ENCODE data around the gene CHST9. TPM values are rescaled to one million over a fixed set of nuclear protein-coding genes. Genes with fewer than 3 reads are reported as not detected.
"Not testable (repeated sequence)": the region's sequence is repeated elsewhere in the genome, so short reads cannot be mapped to it uniquely, and the experiment has no call there.

The CHST9 gene
- polyA plus RNA-seq, 2 of the 4 experiments (the other 2 are of a cell fraction): 0.06 TPM; not detected in 1

GRCh38 chr18:27108842-27109241, 76.3 kb downstream of the CHST9 start:
- no peaks in the 10 kb centered on the region for H3K4me1 ChIP-seq
- no peak overlapping the region for H3K27ac ChIP-seq
- no peak overlapping the region for H3K4me2 ChIP-seq
- WGBS (ENCODE audit: missing lambda C conversion rate): 23% methylated on average over 2 of the region's 2 CpGs
- ChIA-PET POLR2A (no interaction called here), CTCF (no interaction called here)
- no peak for FAIRE-seq
- TF ChIP-seq, protein P1, sequence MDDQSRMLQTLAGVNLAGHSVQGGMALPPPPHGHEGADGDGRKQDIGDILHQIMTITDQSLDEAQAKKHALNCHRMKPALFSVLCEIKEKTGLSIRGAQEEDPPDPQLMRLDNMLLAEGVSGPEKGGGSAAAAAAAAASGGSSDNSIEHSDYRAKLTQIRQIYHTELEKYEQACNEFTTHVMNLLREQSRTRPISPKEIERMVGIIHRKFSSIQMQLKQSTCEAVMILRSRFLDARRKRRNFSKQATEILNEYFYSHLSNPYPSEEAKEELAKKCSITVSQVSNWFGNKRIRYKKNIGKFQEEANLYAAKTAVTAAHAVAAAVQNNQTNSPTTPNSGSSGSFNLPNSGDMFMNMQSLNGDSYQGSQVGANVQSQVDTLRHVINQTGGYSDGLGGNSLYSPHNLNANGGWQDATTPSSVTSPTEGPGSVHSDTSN (IDR thresholded peaks at IDR 0.05): no peak
- no peak for TF ChIP-seq GATA3 (IDR thresholded peaks at IDR 0.05; ENCODE audit: borderline replicate concordance)
- TF ChIP-seq MYC (IDR thresholded peaks at IDR 0.05; ENCODE audit: borderline replicate concordance, low read length): no peak
- TF ChIP-seq HDAC2 (IDR thresholded peaks at IDR 0.05): no peak
- TF ChIP-seq NPAS2 (CRISPR knock-in tag; IDR thresholded peaks at IDR 0.05; ENCODE audit: borderline replicate concordance): no peak
- no peak for TF ChIP-seq NFE2L2 (conservative IDR thresholded peaks at IDR 0.05; ENCODE audit: low read length)
- TF ChIP-seq CBX8 (IDR thresholded peaks at IDR 0.05): no peak
- no peak for TF ChIP-seq ESRRA (IDR thresholded peaks at IDR 0.05; ENCODE audit: borderline replicate concordance, low read length)
- no peak for DNase-seq (ENCODE audit: low read depth in 1 of 2, low spot score in 1 of 2)
- no peaks in the 10 kb centered on the region for H3K9me3 ChIP-seq
- ATAC-seq: no peak
- no peak overlapping the region for H3K4me3 ChIP-seq

DNA sequence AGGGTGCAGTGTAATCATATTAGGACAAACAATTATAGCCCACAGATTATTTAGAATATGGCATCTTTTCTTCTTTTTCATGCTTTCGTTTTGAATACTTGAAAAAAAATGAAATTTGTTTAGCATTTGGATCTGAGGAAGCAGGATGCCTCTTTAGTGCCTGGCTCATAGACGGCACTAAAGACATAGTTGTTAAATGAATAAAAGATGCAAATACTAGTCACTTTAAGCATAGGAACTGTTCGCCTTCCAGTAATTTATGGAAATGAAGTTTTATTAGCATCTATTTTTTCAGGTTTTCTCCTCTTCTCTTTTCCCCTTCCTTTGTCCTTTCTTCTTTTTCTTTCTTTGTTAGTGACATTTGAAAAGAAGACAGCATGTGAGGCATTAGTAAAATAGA, 80.4 kb downstream of the CHST9 start:
- ATAC-seq: no peak
- TF ChIP-seq E2F6 (IDR thresholded peaks at IDR 0.05; ENCODE audit: borderline replicate concordance, low read depth) (no peak), CHD2 (IDR thresholded peaks at IDR 0.05; ENCODE audit: low read length, partially characterized antibody) (no peak)
- TF ChIP-seq, protein P2, sequence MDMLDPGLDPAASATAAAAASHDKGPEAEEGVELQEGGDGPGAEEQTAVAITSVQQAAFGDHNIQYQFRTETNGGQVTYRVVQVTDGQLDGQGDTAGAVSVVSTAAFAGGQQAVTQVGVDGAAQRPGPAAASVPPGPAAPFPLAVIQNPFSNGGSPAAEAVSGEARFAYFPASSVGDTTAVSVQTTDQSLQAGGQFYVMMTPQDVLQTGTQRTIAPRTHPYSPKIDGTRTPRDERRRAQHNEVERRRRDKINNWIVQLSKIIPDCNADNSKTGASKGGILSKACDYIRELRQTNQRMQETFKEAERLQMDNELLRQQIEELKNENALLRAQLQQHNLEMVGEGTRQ (IDR thresholded peaks at IDR 0.05): no peak
- no peaks in the 10 kb centered on the region for H3K9me3 ChIP-seq
- ChIA-PET CTCF (no interaction called here), POLR2A (no interaction called here)
- WGBS (ENCODE audit: missing lambda C conversion rate): 11% methylated on average over 3 of the region's 3 CpGs
- no peak overlapping the region for H3K27ac ChIP-seq
- no peaks in the 10 kb centered on the region for H3K4me1 ChIP-seq
- no peak for FAIRE-seq
- no peak overlapping the region for H3K4me3 ChIP-seq
- no peak overlapping the region for H3K4me2 ChIP-seq
- no peak for DNase-seq (ENCODE audit: low read depth in 1 of 2, low spot score in 1 of 2)

DNA sequence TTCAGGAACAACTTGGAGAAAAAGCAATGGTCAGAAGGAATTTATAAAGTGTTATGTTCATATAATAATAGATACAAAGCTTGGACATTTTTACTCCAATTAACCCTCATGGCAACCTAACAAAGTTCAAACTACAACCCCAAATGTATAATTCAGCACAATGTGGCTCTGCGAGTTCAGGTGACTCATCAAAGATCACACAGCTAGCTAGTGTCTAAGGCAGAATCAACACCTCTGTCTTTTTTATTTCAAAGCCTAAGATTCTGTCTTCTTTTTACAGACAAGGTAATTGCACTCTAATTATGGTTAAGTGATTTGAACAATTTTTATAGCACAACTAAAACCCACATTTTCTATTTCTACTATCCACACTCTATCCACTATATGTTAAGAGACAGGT, 90.5 kb downstream of the CHST9 start:
- H3K4me1 ChIP-seq: no peaks in the 10 kb centered on the region
- TF ChIP-seq CBX8 (IDR thresholded peaks at IDR 0.05) (no peak), HOXB13 (CRISPR knock-in tag; IDR thresholded peaks at IDR 0.05; ENCODE audit: low read depth) (no peak), ZNF302 (CRISPR knock-in tag; IDR thresholded peaks at IDR 0.05) (no peak), ZC3H11A (IDR thresholded peaks at IDR 0.05) (no peak), RCOR1 (IDR thresholded peaks at IDR 0.05; ENCODE audit: low read depth, low read length) (no peak), HOXB5 (CRISPR knock-in tag; IDR thresholded peaks at IDR 0.05) (no peak), BHLHE40 (IDR thresholded peaks at IDR 0.05; ENCODE audit: low read depth, low read length) (no peak), NFE2L2 (conservative IDR thresholded peaks at IDR 0.05; ENCODE audit: low read length) (no peak), ZSCAN20 (CRISPR knock-in tag; IDR thresholded peaks at IDR 0.05) (no peak), HOXA7 (CRISPR knock-in tag; IDR thresholded peaks at IDR 0.05) (no peak), PHF8 (IDR thresholded peaks at IDR 0.05; ENCODE audit: borderline replicate concordance, low read depth) (no peak), ZFP36 (IDR thresholded peaks at IDR 0.05; ENCODE audit: borderline replicate concordance, partially characterized antibody) (no peak), FOXS1 (CRISPR knock-in tag; IDR thresholded peaks at IDR 0.05) (no peak)
- TF ChIP-seq, protein P1 (IDR thresholded peaks at IDR 0.05): no peak
- no peak overlapping the region for H3K27ac ChIP-seq
- POLR2A ChIA-PET: no interaction called here
- FAIRE-seq (no peak), ATAC-seq (no peak), DNase-seq (ENCODE audit: low read depth in 1 of 2, low spot score in 1 of 2) (no peak)
- H3K4me2 ChIP-seq: no peak overlapping the region
- H3K4me3 ChIP-seq: no peak overlapping the region
- H3K9me3 ChIP-seq: no peaks in the 10 kb centered on the region
- CTCF ChIA-PET: no interaction called here
- WGBS (ENCODE audit: missing lambda C conversion rate): 0% methylated on average over 1 of the region's 1 CpG

DNA sequence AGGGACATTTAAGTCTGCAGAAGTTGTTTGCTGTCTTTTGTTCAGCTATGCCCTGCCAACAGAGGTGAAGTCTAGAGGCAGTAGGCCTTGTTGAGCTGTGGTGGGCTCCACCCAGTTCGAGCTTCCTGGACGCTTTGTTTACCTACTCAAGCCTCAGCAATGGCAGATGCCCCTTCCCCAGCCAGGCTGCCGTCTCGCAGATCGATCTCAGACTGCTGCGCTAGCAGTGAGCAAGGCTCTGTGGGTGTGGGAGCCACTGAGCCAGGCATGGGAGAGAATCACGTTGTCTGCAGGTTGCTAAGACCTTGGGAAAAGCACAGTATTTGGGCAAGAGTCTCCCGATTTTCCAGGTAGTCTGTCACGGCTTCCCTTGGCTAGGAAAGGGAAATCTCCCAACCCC, 91.8 kb downstream of the CHST9 start:
- H3K9me3 ChIP-seq; H3K27ac ChIP-seq; CTCF ChIA-PET; ATAC-seq; H3K4me1 ChIP-seq; FAIRE-seq; H3K4me3 ChIP-seq; POLR2A ChIA-PET; DNase-seq (ENCODE audit: low read depth in 1 of 2, low spot score in 1 of 2); H3K4me2 ChIP-seq: not testable (repeated sequence)
- WGBS (ENCODE audit: missing lambda C conversion rate): 0% methylated on average over 3 of the region's 9 CpGs

Measured in A549 (cell line).